HUES64 (cell line): Measurements from ENCODE around the gene COPS7A.
A peak's percentile ranks its signal among the peaks of the same experiment; 100 is the strongest.
"Not testable (repeated sequence)": the region's sequence is repeated elsewhere in the genome, so short reads cannot be mapped to it uniquely, and the experiment has no call there.

Experiments
- H3K27ac ChIP-seq: 2 replicates; pipeline ENCODE4 v1.7.0; 2013; ENCODE audit warnings: low read depth, low read length, inconsistent platforms
- H3K27me3 ChIP-seq: 2 replicates; pipeline ENCODE4 v1.6.1; 2013; ENCODE audit warnings: mild to moderate bottlenecking, low read length; ENCODE audit not compliant: insufficient read depth
- H3K36me3 ChIP-seq: 2 replicates; pipeline ENCODE4 v1.6.1; 2013; ENCODE audit warnings: mild to moderate bottlenecking, low read length; ENCODE audit not compliant: insufficient read depth
- H3K4me1 ChIP-seq: 2 replicates; pipeline ENCODE4 v1.6.1; 2013; ENCODE audit warnings: mild to moderate bottlenecking, low read length, moderate library complexity; ENCODE audit not compliant: insufficient read depth
- H3K4me3 ChIP-seq: 2 replicates; pipeline ENCODE4 v1.5.1; 2013; ENCODE audit warnings: mild to moderate bottlenecking, low read length, moderate library complexity
- H3K9ac ChIP-seq: 2 replicates; pipeline ENCODE4 v1.6.1; 2013; ENCODE audit warnings: mild to moderate bottlenecking, low read depth, low read length
- H3K9me3 ChIP-seq: 2 replicates; pipeline ENCODE4 v1.6.1; 2013; ENCODE audit warnings: low read depth, low read length; ENCODE audit not compliant: insufficient read depth
- WGBS: fragments of 150-250, 120-280 bp; methylation state at CpG from one replicate; pipeline ENCODE4 v1.1.7; 2013; ENCODE audit warnings: missing lambda C conversion rate; 5-methylcytosine and 5-hydroxymethylcytosine counted together

The COPS7A gene

DNA sequence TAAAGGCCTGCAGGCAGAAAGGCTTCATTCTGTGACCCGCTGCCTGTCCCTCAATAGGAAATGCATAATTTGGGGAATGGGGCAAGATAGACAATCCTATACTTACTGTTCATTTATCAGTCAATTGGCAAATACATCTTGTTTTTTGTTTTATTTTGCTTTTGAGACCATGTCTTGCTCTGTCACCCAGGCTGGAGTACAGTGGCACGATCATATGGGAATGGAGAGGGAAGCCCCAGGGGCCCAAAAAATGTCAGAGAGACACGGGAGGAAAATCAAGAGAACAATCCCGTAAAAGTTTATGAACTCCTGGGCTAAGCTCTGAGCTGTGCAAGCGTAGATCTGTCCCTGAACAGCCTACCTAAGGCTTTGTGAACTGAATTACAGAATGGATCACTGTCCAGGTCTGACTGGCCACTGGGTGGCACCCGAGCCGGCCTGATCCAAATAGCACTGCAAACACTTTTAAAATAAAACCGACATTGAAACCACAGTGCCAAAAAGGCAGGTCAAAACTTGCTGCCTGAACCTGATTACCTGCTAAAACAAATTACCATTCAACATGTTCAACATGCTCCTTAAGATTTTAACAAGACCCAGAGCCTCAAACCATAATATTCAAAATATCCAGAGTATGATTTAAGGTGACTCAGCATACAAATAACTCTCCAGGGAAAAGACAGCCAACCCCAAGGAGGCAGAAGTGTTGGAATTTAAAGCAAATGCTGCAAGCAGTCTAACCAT, 11.8 kb downstream of the COPS7A start:
- H3K27me3 ChIP-seq = no peaks in the 10 kb centered on the region
- H3K4me3 ChIP-seq = no peak overlapping the region
- H3K9ac ChIP-seq = no peak overlapping the region
- 56% methylated on average over 8 of the region's 8 CpGs for WGBS
- H3K36me3 ChIP-seq = peaks cover 12% of the 10 kb centered on the region
- H3K4me1 ChIP-seq = peaks cover 4% of the 10 kb centered on the region; the same call in 1 of the 2 replicates
- peak overlapping the region; percentile 40; the same call in 1 of the 2 replicates for H3K27ac ChIP-seq
- H3K9me3 ChIP-seq = no peaks in the 10 kb centered on the region

- Histone ChIP-seq H3K27me3 (no peaks in the 10 kb centered on the region), H3K4me1 (peaks cover 4% of the 10 kb centered on the region; the same call in 1 of the 2 replicates), H3K4me3 (no peak overlapping the region), H3K27ac (no peak overlapping the region), H3K9me3 (no peaks in the 10 kb centered on the region), H3K36me3 (0 out of 2 replicates have a peak, but pooled peaks cover 3% of the 10 kb centered on the region), H3K9ac (no peak overlapping the region)
- WGBS = 96% methylated on average over 4 of the region's 5 CpGs
Observed at GRCh38 chr12:6736754-6737153, 12.9 kb downstream of the COPS7A start.

DNA sequence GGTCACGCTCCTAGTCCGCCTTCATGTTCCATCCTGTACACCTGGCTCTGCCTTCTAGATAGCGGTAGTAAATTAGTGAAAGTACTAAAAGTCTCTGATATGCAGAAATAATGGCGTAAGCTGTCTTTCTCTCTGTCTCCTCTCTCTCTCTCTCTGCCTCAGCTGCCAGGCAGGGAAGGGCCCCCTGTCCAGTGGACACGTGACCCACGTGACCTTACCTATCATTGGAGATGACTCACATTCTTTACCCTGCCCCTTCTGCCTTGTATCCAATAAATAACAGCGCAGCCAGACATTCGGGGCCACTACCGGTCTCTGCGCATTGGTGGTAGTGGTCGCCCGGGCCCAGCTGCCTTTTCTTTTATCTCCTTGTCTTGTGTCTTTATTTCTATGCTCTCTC, 18.2 kb downstream of the COPS7A start:
- H3K27ac ChIP-seq, H3K4me1 ChIP-seq, H3K4me3 ChIP-seq, H3K9me3 ChIP-seq, H3K9ac ChIP-seq, H3K27me3 ChIP-seq: not testable (repeated sequence)
- WGBS = 92% methylated on average over 11 of the region's 12 CpGs
- peaks cover 15% of the 10 kb centered on the region for H3K36me3 ChIP-seq

DNA sequence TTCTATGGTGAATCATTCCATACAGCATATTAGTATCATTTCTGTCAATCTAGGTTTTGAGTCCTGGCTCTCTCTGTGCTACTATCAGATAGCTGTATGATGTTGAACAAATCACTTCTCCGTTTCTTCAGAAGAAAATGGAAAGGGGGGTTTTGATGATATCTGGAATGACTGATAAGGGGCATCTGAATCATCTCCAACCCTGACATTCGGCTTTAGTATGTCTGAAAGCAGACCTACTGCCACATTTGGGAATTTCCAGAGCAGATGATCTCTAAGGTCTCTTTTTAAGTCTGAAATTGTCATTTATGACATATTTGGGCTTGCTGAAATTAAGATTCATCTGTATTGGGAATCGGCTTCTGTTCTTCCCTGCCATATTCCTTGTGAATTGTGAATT, 19.0 kb downstream of the COPS7A start:
- Histone ChIP-seq H3K27me3 (no peaks in the 10 kb centered on the region), H3K36me3 (peaks cover 23% of the 10 kb centered on the region), H3K4me3 (no peak overlapping the region), H3K9ac (no peak overlapping the region), H3K9me3 (no peaks in the 10 kb centered on the region), H3K27ac (no peak overlapping the region), H3K4me1 (no peaks in the 10 kb centered on the region)
- 93% methylated on average over 3 of the region's 3 CpGs for WGBS

- H3K27me3 ChIP-seq, H3K27ac ChIP-seq, H3K9me3 ChIP-seq, H3K4me1 ChIP-seq, H3K4me3 ChIP-seq, H3K9ac ChIP-seq: not testable (repeated sequence)
- peaks cover 27% of the 10 kb centered on the region for H3K36me3 ChIP-seq
- 93% methylated on average over 7 of the region's 7 CpGs for WGBS
Observed at GRCh38 chr12:6743300-6743699, 19.5 kb downstream of the COPS7A start.

GRCh38 chr12:6745741-6746525, 22.1 kb downstream of the COPS7A start:
- no peak overlapping the region for H3K27ac ChIP-seq
- no peak overlapping the region for H3K9ac ChIP-seq
- no peaks in the 10 kb centered on the region for H3K27me3 ChIP-seq
- H3K4me3 ChIP-seq = no peak overlapping the region
- WGBS = 93% methylated on average over 13 of the region's 13 CpGs
- no peaks in the 10 kb centered on the region for H3K9me3 ChIP-seq
- H3K36me3 ChIP-seq = peaks cover 53% of the 10 kb centered on the region
- H3K4me1 ChIP-seq = no peaks in the 10 kb centered on the region

GRCh38 chr12:6747216-6747615, 23.4 kb downstream of the COPS7A start:
- H3K9me3 ChIP-seq = no peaks in the 10 kb centered on the region
- no peaks in the 10 kb centered on the region for H3K27me3 ChIP-seq
- no peak overlapping the region for H3K4me3 ChIP-seq
- peaks cover 64% of the 10 kb centered on the region for H3K36me3 ChIP-seq
- WGBS = 93% methylated on average over 4 of the region's 4 CpGs
- H3K9ac ChIP-seq = no peak overlapping the region
- no peaks in the 10 kb centered on the region for H3K4me1 ChIP-seq
- H3K27ac ChIP-seq = no peak overlapping the region

DNA sequence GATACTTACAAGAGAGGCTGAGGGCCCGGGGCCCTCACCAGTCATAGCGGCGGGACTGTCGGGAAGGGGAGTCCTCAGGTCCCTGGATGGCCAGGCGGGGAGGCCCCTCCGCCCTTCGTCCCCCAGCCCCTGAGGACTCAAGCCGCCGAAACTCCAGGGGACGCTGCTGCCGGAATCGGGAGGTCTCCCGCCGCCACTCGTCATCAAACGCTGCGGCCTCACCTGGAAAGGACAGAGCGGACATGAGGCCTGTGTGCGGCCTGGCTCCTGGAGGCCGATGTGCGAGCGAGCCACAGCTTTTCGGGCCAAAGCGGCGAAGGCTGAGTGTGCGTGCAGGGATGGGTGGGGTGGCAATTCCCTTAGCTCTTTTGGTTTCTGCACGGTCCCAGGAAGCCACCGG, 24.9 kb downstream of the COPS7A start:
- Histone ChIP-seq H3K9ac (no peak overlapping the region), H3K27me3 (no peaks in the 10 kb centered on the region), H3K9me3 (no peaks in the 10 kb centered on the region), H3K36me3 (peaks cover 64% of the 10 kb centered on the region), H3K4me3 (no peak overlapping the region), H3K27ac (no peak overlapping the region), H3K4me1 (peaks cover under 1% of the 10 kb centered on the region; the same call in 1 of the 2 replicates)
- WGBS = 96% methylated on average over 28 of the region's 28 CpGs

DNA sequence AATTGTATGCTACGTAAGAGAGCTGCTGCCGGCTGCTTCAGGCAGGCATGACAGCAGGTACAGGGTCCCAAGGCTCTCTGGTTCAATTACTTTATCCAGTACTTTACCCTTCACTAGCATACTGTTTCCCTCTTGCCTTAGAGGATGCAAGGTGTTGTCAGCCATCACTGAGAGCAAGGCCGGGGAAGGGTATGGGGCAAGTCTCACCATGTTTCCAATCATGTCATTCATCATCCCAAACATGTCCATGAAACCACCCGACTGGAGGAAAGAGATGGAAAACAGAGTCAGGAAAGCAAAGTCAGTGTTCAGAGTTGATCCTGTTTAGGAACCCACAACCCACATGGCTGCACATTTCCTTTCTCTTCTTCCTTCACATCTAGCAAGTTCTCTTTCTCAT, 26.7 kb downstream of the COPS7A start:
- H3K9ac ChIP-seq = no peak overlapping the region
- H3K9me3 ChIP-seq = no peaks in the 10 kb centered on the region
- H3K4me3 ChIP-seq = no peak overlapping the region
- peaks cover 64% of the 10 kb centered on the region for H3K36me3 ChIP-seq
- H3K27ac ChIP-seq = no peak overlapping the region
- H3K27me3 ChIP-seq = no peaks in the 10 kb centered on the region
- peaks cover 7% of the 10 kb centered on the region for H3K4me1 ChIP-seq
- WGBS = 99% methylated on average over 4 of the region's 4 CpGs

GRCh38 chr12:6751767-6752166, 27.9 kb downstream of the COPS7A start:
- 91% methylated on average over 7 of the region's 7 CpGs for WGBS
- H3K4me1 ChIP-seq = peaks cover 7% of the 10 kb centered on the region
- peak overlapping the region; percentile 65 for H3K4me3 ChIP-seq
- H3K9me3 ChIP-seq = no peaks in the 10 kb centered on the region
- H3K27ac ChIP-seq = no peak overlapping the region
- H3K27me3 ChIP-seq = no peaks in the 10 kb centered on the region
- H3K36me3 ChIP-seq = peaks cover 52% of the 10 kb centered on the region
- 0 out of 2 replicates have a peak overlapping the region, but pooled peaks have one; percentile 78 for H3K9ac ChIP-seq

- Histone ChIP-seq H3K36me3 (peaks cover 46% of the 10 kb centered on the region), H3K9me3 (no peaks in the 10 kb centered on the region), H3K9ac (peak overlapping the region; percentile 78), H3K4me1 (peaks cover 7% of the 10 kb centered on the region), H3K27ac (peak overlapping the region; percentile 90; the same call in 1 of the 2 replicates), H3K4me3 (peak overlapping the region; percentile 65), H3K27me3 (no peaks in the 10 kb centered on the region)
- 6% methylated on average over 24 of the region's 24 CpGs for WGBS
Observed at GRCh38 chr12:6752167-6752920, 28.5 kb downstream of the COPS7A start.
